ENCODE results near the gene DDX20. TPM values are rescaled to one million over a fixed set of nuclear protein-coding genes. Genes with fewer than 3 reads are reported as not detected.

The DDX20 gene
- total and polyA plus RNA-seq, 2 of the 8 experiments (the other 6 are each of a cell fraction or from before 2014, with no cell fraction given) = 7.5 to 24.7 TPM

- no peak overlapping the region for H4K5ac ChIP-seq (ENCODE audit: insufficient read length, low read depth, low read length)
- no peak overlapping the region for H2BK120ac ChIP-seq (replicated peaks; ENCODE audit: low read depth, low read length)
- no peak overlapping the region for H2BK15ac ChIP-seq (ENCODE audit: low read length)
- no peak for DNase-seq (ENCODE audit: low read depth in 1 of 2, low spot score in 2 of 2)
- no peak overlapping the region for H3K9ac ChIP-seq (replicated peaks in 1 of 4; ENCODE audit: extremely low read depth in 1 of 4, low read depth in 3 of 4, low read length in 3 of 4)
- no peaks in the 10 kb centered on the region for H3K36me3 ChIP-seq (ENCODE audit: control insufficient read depth in 2 of 4, insufficient read depth in 4 of 4, low read length in 3 of 4)
- H3K4ac ChIP-seq (replicated peaks; ENCODE audit: insufficient read length, low read depth, low read length) = no peak overlapping the region
- H2BK12ac ChIP-seq (ENCODE audit: low read depth, low read length) = no peak overlapping the region
- no peak overlapping the region for H3K18ac ChIP-seq (ENCODE audit: extremely low read depth, low read length)
- no peak overlapping the region for H3K4me2 ChIP-seq (ENCODE audit: insufficient read depth in 1 of 2, low read depth in 2 of 2, low read length in 2 of 2)
- no peaks in the 10 kb centered on the region for H3K23me2 ChIP-seq (ENCODE audit: low read depth, low read length)
- H3K79me1 ChIP-seq (ENCODE audit: low read depth, low read length) = no peaks in the 10 kb centered on the region
- H2AFZ ChIP-seq (ENCODE audit: low read length) = no peak overlapping the region
- H4K8ac ChIP-seq (ENCODE audit: extremely low read depth, insufficient read depth, low read length) = no peak overlapping the region
- 90% methylated on average over 10 of the region's 10 CpGs; no CpG with 5 or more reads in 1 of the 2 experiments for WGBS, 2 experiments (ENCODE audit: extremely low coverage in 1 of 2, insufficient coverage in 1 of 2, insufficient read length in 1 of 2, insufficient replicate concordance in 2 of 2, low coverage in 1 of 2, low lambda C conversion rate in 2 of 2, missing lambda C conversion rate in 1 of 2)
- no peak overlapping the region for H3K4me3 ChIP-seq (ENCODE audit: extremely low read depth in 1 of 4, insufficient read depth in 2 of 4, low read depth in 3 of 4, low read length in 4 of 4)
- H3K79me2 ChIP-seq (ENCODE audit: control insufficient read depth in 1 of 2, insufficient read depth in 2 of 2, low read length in 2 of 2) = no peaks in the 10 kb centered on the region
- no peak overlapping the region for H2BK5ac ChIP-seq (ENCODE audit: low read depth, low read length)
- no peak for FAIRE-seq
- POLR2A ChIA-PET (ENCODE audit: partially characterized antibody) = no interaction called here
- no peak overlapping the region for H3K23ac ChIP-seq (ENCODE audit: insufficient read length)
- H3K27me3 ChIP-seq (replicated peaks in 1 of 4; ENCODE audit: control insufficient read depth in 3 of 4, extremely low read depth in 1 of 4, insufficient read depth in 3 of 4, low read length in 3 of 4) = no peaks in the 10 kb centered on the region
- H3K9me3 ChIP-seq (ENCODE audit: insufficient read depth in 2 of 2, low read depth in 1 of 2, low read length in 1 of 2) = no peaks in the 10 kb centered on the region
- no peak overlapping the region for H4K91ac ChIP-seq (replicated peaks; ENCODE audit: insufficient read length, low read length)
- H4K20me1 ChIP-seq (replicated peaks in 1 of 2; ENCODE audit: control insufficient read depth in 1 of 2, insufficient read depth in 2 of 2, low read length in 2 of 2) = no peaks in the 10 kb centered on the region
- H3K4me1 ChIP-seq (replicated peaks in 1 of 4; ENCODE audit: control insufficient read depth in 3 of 4, insufficient read depth in 4 of 4, low read length in 3 of 4) = no peaks in the 10 kb centered on the region
- H3K14ac ChIP-seq (ENCODE audit: insufficient read length) = no peak overlapping the region
- H2BK20ac ChIP-seq (ENCODE audit: low read length) = no peak overlapping the region
- no peak overlapping the region for H3K56ac ChIP-seq (replicated peaks; ENCODE audit: insufficient read length, low read depth, low read length)
- no peak for TF ChIP-seq CTCF (IDR thresholded peaks at IDR 0.05; ENCODE audit: control extremely low read depth in 1 of 3, insufficient read depth in 1 of 3, low read depth in 1 of 3, low read length in 3 of 3)
- TF ChIP-seq SUZ12 (IDR thresholded peaks at IDR 0.05; ENCODE audit: low read length) = no peak
- TF ChIP-seq BCL11A (IDR thresholded peaks at IDR 0.05; ENCODE audit: low read depth in 2 of 2, low read length in 2 of 2) = no peak
- TF ChIP-seq KDM1A (IDR thresholded peaks at IDR 0.05; ENCODE audit: borderline replicate concordance, low read length) = no peak
- TF ChIP-seq GTF2F1 (IDR thresholded peaks at IDR 0.05; ENCODE audit: borderline replicate concordance, low read depth, low read length) = no peak
- no peak for TF ChIP-seq KDM5A (IDR thresholded peaks at IDR 0.05; ENCODE audit: low read length)
- TF ChIP-seq TEAD4 (IDR thresholded peaks at IDR 0.05; ENCODE audit: low read depth, low read length) = no peak
- TF ChIP-seq GABPA (IDR thresholded peaks at IDR 0.05; ENCODE audit: borderline replicate concordance, insufficient read depth, low read length) = no peak
- no peak for TF ChIP-seq JUN (IDR thresholded peaks at IDR 0.05; ENCODE audit: low read depth, low read length)
- no peak for TF ChIP-seq ASH2L (IDR thresholded peaks at IDR 0.05; ENCODE audit: low read length)
- no peak overlapping the region for H3K27ac ChIP-seq (ENCODE audit: low read depth, low read length)
- H2AK5ac ChIP-seq (ENCODE audit: low read depth, low read length) = no peak overlapping the region
- CTCF ChIA-PET (ENCODE audit: partially characterized antibody) = no interaction called here
Observed at GRCh38 chr1:111811891-111812290, 56.2 kb downstream of the DDX20 start.
